ENCODE data around the gene CNNM1. TPM values are rescaled to one million over a fixed set of nuclear protein-coding genes. Genes with fewer than 3 reads are reported as not detected.

Gene CNNM1
- total and polyA plus RNA-seq, 5 donors from 2014 or later, result 0.07 TPM; not detected in 4

DNA sequence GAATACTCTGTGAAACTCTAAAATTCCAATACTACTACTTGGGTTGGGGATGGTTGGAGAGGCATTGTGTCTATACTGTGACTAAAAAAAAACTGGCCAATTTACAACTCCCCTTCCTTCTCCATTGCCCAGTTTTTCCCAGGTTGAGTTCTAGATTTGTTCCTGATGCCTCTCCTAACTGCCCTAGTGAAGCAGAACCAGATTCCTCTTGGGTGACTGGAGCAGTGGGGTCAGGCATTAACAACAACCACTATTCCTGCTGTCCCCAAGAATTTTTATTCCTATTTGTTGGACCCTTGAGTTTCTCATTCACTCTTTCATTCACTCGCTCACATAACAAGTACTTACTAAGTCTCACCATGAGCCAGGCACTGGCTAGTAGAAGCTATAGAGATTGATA, 95.5 kb downstream of the CNNM1 start:
- peaks cover 8 to 13% (median 10%) of the 10 kb centered on the region in 4 donors for H3K4me1 Mint-ChIP-seq
- no peaks in the 10 kb centered on the region for H3K9me3 Mint-ChIP-seq
- Histone ChIP-seq H3K27me3 (ENCODE audit: control insufficient read depth, insufficient read depth, low read length) (no peaks in the 10 kb centered on the region), H3K4me1 (ENCODE audit: control insufficient read depth, insufficient read depth, low read length, poor library complexity, severe bottlenecking) (peaks cover 5% of the 10 kb centered on the region), H3K27ac (ENCODE audit: insufficient read depth, low read length, poor library complexity, severe bottlenecking) (no peak overlapping the region), H3K4me3 (ENCODE audit: low read depth, low read length) (no peak overlapping the region), H3K36me3 (ENCODE audit: control insufficient read depth, insufficient read depth, low read length) (peaks cover 23% of the 10 kb centered on the region), H3K9me3 (ENCODE audit: control insufficient read depth in 2 of 2, low read length in 2 of 2) (no peaks in the 10 kb centered on the region)
- H3K27ac Mint-ChIP-seq, result no peak overlapping the region
- peaks cover 39% of the 10 kb centered on the region for H3K36me3 Mint-ChIP-seq
- ATAC-seq (ENCODE audit: low read depth in 2 of 2) (no peak), DNase-seq (no peak)
- H3K27me3 Mint-ChIP-seq, result no peaks in the 10 kb centered on the region
- peak overlapping the region in 1 of 4 donors; percentile 24 for H3K4me3 Mint-ChIP-seq

DNA sequence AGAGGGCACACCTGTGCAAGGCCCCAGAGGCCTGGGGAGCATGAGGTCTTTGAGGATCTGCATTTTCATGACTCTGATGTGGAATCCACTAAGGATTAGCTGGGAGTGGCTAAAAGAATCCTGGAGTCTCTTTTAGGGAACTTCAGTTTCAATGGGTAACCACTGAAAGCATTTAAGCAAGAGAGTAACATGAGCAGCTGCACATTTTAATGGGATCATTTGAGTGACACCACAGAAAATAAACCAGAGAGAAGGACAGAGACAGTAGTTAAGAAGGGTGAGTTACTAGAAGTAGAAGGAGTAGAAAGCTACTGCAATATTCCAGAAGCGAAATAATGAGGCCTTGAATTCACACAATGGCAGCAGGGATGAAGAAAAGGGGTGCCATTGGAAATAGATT, 96.0 kb downstream of the CNNM1 start:
- no peaks in the 10 kb centered on the region for H3K27me3 Mint-ChIP-seq
- H3K9me3 Mint-ChIP-seq, result no peaks in the 10 kb centered on the region
- DNase-seq (no peak), ATAC-seq (ENCODE audit: low read depth in 2 of 2) (no peak)
- peak overlapping the region in 1 of 4 donors; percentile 24 for H3K4me3 Mint-ChIP-seq
- Histone ChIP-seq H3K27ac (ENCODE audit: insufficient read depth, low read length, poor library complexity, severe bottlenecking) (no peak overlapping the region), H3K9me3 (ENCODE audit: control insufficient read depth in 2 of 2, low read length in 2 of 2) (no peaks in the 10 kb centered on the region), H3K36me3 (ENCODE audit: control insufficient read depth, insufficient read depth, low read length) (peaks cover 18% of the 10 kb centered on the region), H3K4me1 (ENCODE audit: control insufficient read depth, insufficient read depth, low read length, poor library complexity, severe bottlenecking) (peaks cover 11% of the 10 kb centered on the region), H3K4me3 (ENCODE audit: low read depth, low read length) (no peak overlapping the region), H3K27me3 (ENCODE audit: control insufficient read depth, insufficient read depth, low read length) (no peaks in the 10 kb centered on the region)
- peaks cover 33% of the 10 kb centered on the region for H3K36me3 Mint-ChIP-seq
- H3K27ac Mint-ChIP-seq, result peak overlapping the region in 1 of 3 donors; percentile 32
- H3K4me1 Mint-ChIP-seq, result peaks cover 11 to 17% (median 14%) of the 10 kb centered on the region in 4 donors

DNA sequence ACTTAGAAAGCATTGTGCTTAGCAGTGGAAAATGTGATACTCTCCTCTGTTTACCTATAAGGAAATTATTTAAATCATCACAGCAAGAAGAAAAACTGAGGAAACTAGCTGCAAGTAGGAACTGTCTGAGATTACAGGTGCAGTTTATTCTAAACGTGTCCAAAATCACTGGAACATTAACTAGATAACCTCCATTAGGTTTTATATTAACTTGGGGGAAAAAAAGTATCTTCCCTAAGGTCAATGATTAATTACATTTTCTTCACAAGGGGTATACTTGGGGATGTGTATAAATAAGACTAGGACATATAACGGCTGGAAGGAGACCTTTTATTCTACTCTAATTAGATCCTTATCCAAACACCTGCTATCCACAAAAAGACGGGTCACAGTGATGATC, 97.5 kb downstream of the CNNM1 start:
- DNase-seq (no peak), ATAC-seq (ENCODE audit: low read depth in 2 of 2) (no peak)
- H3K27me3 Mint-ChIP-seq, result no peaks in the 10 kb centered on the region
- Histone ChIP-seq H3K27ac (ENCODE audit: insufficient read depth, low read length, poor library complexity, severe bottlenecking) (no peak overlapping the region), H3K36me3 (ENCODE audit: control insufficient read depth, insufficient read depth, low read length) (peaks cover 12% of the 10 kb centered on the region), H3K27me3 (ENCODE audit: control insufficient read depth, insufficient read depth, low read length) (no peaks in the 10 kb centered on the region), H3K9me3 (ENCODE audit: control insufficient read depth in 2 of 2, low read length in 2 of 2) (no peaks in the 10 kb centered on the region), H3K4me3 (ENCODE audit: low read depth, low read length) (no peak overlapping the region), H3K4me1 (ENCODE audit: control insufficient read depth, insufficient read depth, low read length, poor library complexity, severe bottlenecking) (peaks cover 20% of the 10 kb centered on the region)
- H3K9me3 Mint-ChIP-seq, result no peaks in the 10 kb centered on the region
- H3K4me1 Mint-ChIP-seq, result peaks cover 15 to 25% (median 20%) of the 10 kb centered on the region in 4 donors
- H3K27ac Mint-ChIP-seq, result no peak overlapping the region
- peak overlapping the region in 1 of 4 donors; percentile 18 for H3K4me3 Mint-ChIP-seq
- peaks cover 24% of the 10 kb centered on the region for H3K36me3 Mint-ChIP-seq

DNA sequence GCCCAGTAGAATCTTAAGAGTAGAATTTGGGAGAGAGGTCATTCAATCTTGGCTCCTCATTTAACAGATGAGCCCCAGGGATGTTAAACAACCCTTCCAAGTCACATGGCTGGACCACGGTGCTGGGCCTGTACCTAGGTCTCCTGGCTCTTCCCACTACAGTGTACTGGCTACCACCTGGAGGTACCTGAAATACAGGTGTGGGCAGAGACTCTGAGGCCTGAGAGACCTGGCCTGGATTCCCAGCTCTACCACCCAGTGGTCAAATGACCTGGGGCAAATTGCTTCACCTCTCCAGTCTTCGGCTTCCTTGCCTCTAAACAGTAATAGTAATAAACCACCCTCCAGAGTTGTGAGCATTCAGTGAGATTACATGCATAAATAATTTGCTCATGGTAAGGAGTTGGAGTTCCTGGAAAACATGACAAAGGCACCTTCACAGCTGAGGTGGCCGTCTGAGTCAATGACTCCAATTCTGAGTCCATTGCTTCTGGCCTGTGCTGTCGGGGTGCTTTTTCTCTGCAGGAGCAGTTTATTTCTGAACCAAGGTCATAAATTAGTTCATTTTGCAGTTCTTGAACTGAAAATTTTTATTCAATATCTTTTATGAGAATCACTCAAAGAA, 98.5 kb downstream of the CNNM1 start:
- peaks cover 17% of the 10 kb centered on the region for H3K36me3 Mint-ChIP-seq
- H3K4me3 ChIP-seq (ENCODE audit: low read depth, low read length), result no peak overlapping the region
- H3K9me3 Mint-ChIP-seq, result no peaks in the 10 kb centered on the region
- H3K9me3 ChIP-seq (ENCODE audit: control insufficient read depth in 2 of 2, low read length in 2 of 2), result no peaks in the 10 kb centered on the region
- H3K27me3 Mint-ChIP-seq, result no peaks in the 10 kb centered on the region
- peaks cover 16 to 34% (median 23%) of the 10 kb centered on the region in 4 donors for H3K4me1 Mint-ChIP-seq
- no peak overlapping the region for H3K4me3 Mint-ChIP-seq
- ATAC-seq (ENCODE audit: low read depth in 2 of 2) (no peak), DNase-seq (no peak)
- H3K27ac ChIP-seq (ENCODE audit: insufficient read depth, low read length, poor library complexity, severe bottlenecking), result no peak overlapping the region
- peaks cover 12% of the 10 kb centered on the region for H3K36me3 ChIP-seq (ENCODE audit: control insufficient read depth, insufficient read depth, low read length)
- H3K27ac Mint-ChIP-seq, result no peak overlapping the region
- H3K4me1 ChIP-seq (ENCODE audit: control insufficient read depth, insufficient read depth, low read length, poor library complexity, severe bottlenecking), result peaks cover 23% of the 10 kb centered on the region
- H3K27me3 ChIP-seq (ENCODE audit: control insufficient read depth, insufficient read depth, low read length), result no peaks in the 10 kb centered on the region

DNA sequence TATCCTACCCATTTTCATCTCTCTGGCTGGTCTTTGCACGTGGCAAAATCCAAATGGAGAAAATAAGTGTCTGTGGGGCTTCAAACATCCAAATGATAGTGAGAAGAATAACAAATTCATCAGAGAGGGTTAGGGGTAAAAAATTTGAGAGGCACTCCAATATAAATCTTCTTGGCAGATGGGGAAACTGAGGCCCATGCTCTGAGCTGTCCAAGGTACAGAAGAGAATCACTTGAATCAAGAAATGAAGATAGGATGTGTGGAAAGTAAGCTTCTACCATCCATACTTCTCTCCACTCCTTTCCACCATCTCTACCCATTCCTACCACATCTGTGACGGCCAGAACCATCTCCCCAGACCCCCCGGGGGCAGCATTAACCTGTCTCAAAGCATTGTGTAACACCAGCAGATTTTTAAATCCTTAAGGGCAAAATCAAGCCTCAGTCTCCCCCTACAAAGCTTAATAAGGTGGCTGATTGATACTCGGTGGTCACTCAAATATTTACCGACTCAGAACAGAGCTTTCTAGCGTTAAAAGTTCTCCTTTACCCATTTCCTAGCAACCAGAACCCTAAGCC, 100.5 kb downstream of the CNNM1 start:
- Mint-ChIP-seq H3K4me1 (peaks cover 16 to 43% (median 29%) of the 10 kb centered on the region in 4 donors), H3K4me3 (peak overlapping the region; percentile 93 to 98 (median 95)), H3K27ac (peak overlapping the region; percentile 16 to 95 (median 93)), H3K36me3 (peaks cover 15% of the 10 kb centered on the region), H3K27me3 (no peaks in the 10 kb centered on the region), H3K9me3 (no peaks in the 10 kb centered on the region)
- H3K27ac ChIP-seq (ENCODE audit: insufficient read depth, low read length, poor library complexity, severe bottlenecking), result peak overlapping the region; percentile 77
- peaks cover 23% of the 10 kb centered on the region for H3K4me1 ChIP-seq (ENCODE audit: control insufficient read depth, insufficient read depth, low read length, poor library complexity, severe bottlenecking)
- ATAC-seq (ENCODE audit: low read depth in 2 of 2) (no peak), DNase-seq (no peak)
- peak overlapping the region; percentile 86 for H3K4me3 ChIP-seq (ENCODE audit: low read depth, low read length)
- H3K27me3 ChIP-seq (ENCODE audit: control insufficient read depth, insufficient read depth, low read length), result no peaks in the 10 kb centered on the region
- H3K36me3 ChIP-seq (ENCODE audit: control insufficient read depth, insufficient read depth, low read length), result peaks cover 8% of the 10 kb centered on the region
- no peaks in the 10 kb centered on the region for H3K9me3 ChIP-seq (ENCODE audit: control insufficient read depth in 2 of 2, low read length in 2 of 2)

DNA sequence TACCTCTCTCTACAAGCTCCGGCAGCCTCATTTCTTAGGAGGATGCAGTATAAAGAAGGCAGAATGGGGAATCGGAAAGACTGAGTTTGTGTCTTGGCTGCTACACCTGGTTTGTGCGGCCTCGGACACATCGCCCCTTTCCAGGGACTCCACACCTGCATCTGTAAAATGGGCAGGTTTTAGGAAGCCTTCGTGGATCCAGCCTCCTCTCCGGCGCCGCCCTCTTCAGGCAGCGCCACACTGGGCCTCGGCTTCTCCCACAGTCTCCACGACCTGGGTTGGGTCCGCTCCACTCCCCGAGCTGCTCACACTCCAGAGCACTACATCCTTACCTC, 100.9 kb downstream of the CNNM1 start:
- DNase-seq (no peak), ATAC-seq (ENCODE audit: low read depth in 2 of 2) (peak in 1 of 2 donors; percentile 1)
- peaks cover 23% of the 10 kb centered on the region for H3K4me1 ChIP-seq (ENCODE audit: control insufficient read depth, insufficient read depth, low read length, poor library complexity, severe bottlenecking)
- Mint-ChIP-seq H3K27me3 (no peaks in the 10 kb centered on the region), H3K36me3 (peaks cover 12% of the 10 kb centered on the region), H3K9me3 (no peaks in the 10 kb centered on the region), H3K4me1 (peaks cover 12 to 44% (median 29%) of the 10 kb centered on the region in 4 donors), H3K4me3 (peak overlapping the region; percentile 93 to 98 (median 95)), H3K27ac (peak overlapping the region; percentile 92 to 95 (median 93))
- peaks cover 7% of the 10 kb centered on the region for H3K36me3 ChIP-seq (ENCODE audit: control insufficient read depth, insufficient read depth, low read length)
- peak overlapping the region; percentile 86 for H3K4me3 ChIP-seq (ENCODE audit: low read depth, low read length)
- H3K27ac ChIP-seq (ENCODE audit: insufficient read depth, low read length, poor library complexity, severe bottlenecking), result peak overlapping the region; percentile 77
- H3K27me3 ChIP-seq (ENCODE audit: control insufficient read depth, insufficient read depth, low read length), result no peaks in the 10 kb centered on the region
- H3K9me3 ChIP-seq (ENCODE audit: control insufficient read depth in 2 of 2, low read length in 2 of 2), result no peaks in the 10 kb centered on the region

DNA sequence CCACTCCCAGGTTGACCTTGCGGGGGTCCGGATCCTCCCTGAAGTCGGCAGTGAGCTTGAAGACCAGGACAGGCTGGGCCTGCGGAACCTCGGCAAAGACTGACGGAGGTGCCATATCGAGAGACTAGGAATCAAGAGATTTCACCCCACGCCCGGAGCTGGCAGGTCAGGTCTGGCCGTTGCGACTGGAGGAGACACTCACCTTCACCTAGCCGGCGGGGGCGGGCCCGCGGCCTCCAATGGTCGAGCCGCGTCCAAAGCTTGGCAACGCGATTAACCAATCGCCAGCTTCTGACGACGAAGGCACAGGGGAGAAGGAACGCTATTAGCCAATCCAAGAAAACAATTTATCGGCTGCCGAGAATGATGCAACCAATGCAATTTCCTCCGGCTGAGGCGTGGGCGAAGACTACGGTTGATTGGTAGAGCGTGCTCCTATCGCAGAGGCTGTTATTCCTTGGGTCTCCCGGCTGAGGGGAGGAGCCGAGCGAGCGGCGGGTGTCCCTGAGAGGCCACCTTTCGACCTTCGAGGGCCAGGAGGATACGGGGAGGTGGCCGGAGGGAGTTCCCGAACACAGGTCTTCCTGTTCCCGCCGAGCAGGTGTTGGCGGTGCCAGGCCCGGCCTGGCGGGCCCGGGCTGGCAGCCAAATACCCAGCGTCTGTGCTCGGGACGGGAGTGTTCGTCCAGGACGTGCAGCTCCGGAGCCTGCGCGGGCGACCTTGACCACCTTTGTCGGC, 101.5 kb downstream of the CNNM1 start, which contains the start of gene GOT1:
GOT1 (minus strand) TSS at position 174 of the 739 bp plus-strand sequence; CDS start at position 115, 59 bp downstream.
- peaks cover 6% of the 10 kb centered on the region for H3K36me3 Mint-ChIP-seq
- Histone ChIP-seq H3K27me3 (ENCODE audit: control insufficient read depth, insufficient read depth, low read length) (no peaks in the 10 kb centered on the region), H3K36me3 (ENCODE audit: control insufficient read depth, insufficient read depth, low read length) (peaks cover 1% of the 10 kb centered on the region), H3K4me3 (ENCODE audit: low read depth, low read length) (peak within 1 kb of the TSS; percentile 86), H3K9me3 (ENCODE audit: control insufficient read depth in 2 of 2, low read length in 2 of 2) (no peaks in the 10 kb centered on the region), H3K4me1 (ENCODE audit: control insufficient read depth, insufficient read depth, low read length, poor library complexity, severe bottlenecking) (peaks cover 23% of the 10 kb centered on the region), H3K27ac (ENCODE audit: insufficient read depth, low read length, poor library complexity, severe bottlenecking) (peak within 1 kb of the TSS; percentile 77)
- DNase-seq, result peak; percentile 91 to 98 (median 95)
- peak; percentile 97 for ATAC-seq (ENCODE audit: low read depth in 2 of 2)
- no peaks in the 10 kb centered on the region for H3K27me3 Mint-ChIP-seq
- no peaks in the 10 kb centered on the region for H3K9me3 Mint-ChIP-seq
- peak within 1 kb of the TSS; percentile 93 to 98 (median 95) for H3K4me3 Mint-ChIP-seq
- peak within 1 kb of the TSS; percentile 92 to 95 (median 93) for H3K27ac Mint-ChIP-seq
- peaks cover 12 to 44% (median 30%) of the 10 kb centered on the region in 4 donors for H3K4me1 Mint-ChIP-seq

Data from CD4-positive, CD25-positive, alpha-beta regulatory T cell (primary cell).